HL-60/S4 (cell line): ENCODE measurements around the gene SYT4.

Source experiments
- in situ Hi-C: fragments of 300-500 bp; cut with MboI; formaldehyde crosslinking; loops from 2 replicates; pipeline ENCODE4 v1.14.3; 2022; ENCODE audit warnings: low sequenced_read_pairs

Gene SYT4

GRCh38 chr18:43220691-43221090, 56.6 kb downstream of the SYT4 start:
- in situ Hi-C loops = no loop called here
